Vagina (tissue), 2 donors: Measurements from ENCODE around the gene GSTO1.

Experiments
- CTCF ChIP-seq, 3 experiments: fragments of 450-650 bp in 2 of 3; fragments of 200-600 bp in 1 of 3; sonication (generic) in 1 of 3; IDR thresholded peaks; one replicate each; pipeline ENCODE4 v1.5.1; 2017 to 2019; ENCODE audit warnings: antibody characterized with exemption in 3 of 3, mild to moderate bottlenecking in 2 of 3, moderate library complexity in 2 of 3
- POLR2AphosphoS5 ChIP-seq, 2 donors: sonication (generic); formaldehyde crosslinking; IDR thresholded peaks; one replicate each; pipeline ENCODE4 v1.9.0; 2017; ENCODE audit warnings: antibody characterized with exemption in 2 of 2, mild to moderate bottlenecking in 2 of 2, low read depth in 1 of 2; ENCODE audit not compliant: insufficient read depth in 1 of 2

GRCh38 chr10:104303594-104304355 lies 49.1 kb downstream of the GSTO1 start:
- TF ChIP-seq CTCF (IDR thresholded peaks at IDR 0.05) (no peak), POLR2AphosphoS5 (IDR thresholded peaks at IDR 0.05; ENCODE audit: insufficient read depth in 1 of 2, low read depth in 1 of 2) (no peak)
